K562 (cell line): ENCODE results near the gene AKAP10.

ENCODE experiments used
- ATF7 ChIP-seq: fragments of 450-650 bp; IDR thresholded peaks from 2 replicates; pipeline ENCODE4 v1.7.1; 2014; ENCODE audit warnings: mild to moderate bottlenecking, moderate library complexity
- BHLHE40 ChIP-seq: IDR thresholded peaks from 2 replicates; pipeline ENCODE4 v1.6.1; 2011; ENCODE audit warnings: low read length, improper control_type of control experiment
- CTCF ChIP-seq, 3 experiments: IDR thresholded peaks in 2 of 3; conservative IDR thresholded peaks in 1 of 3; 2 replicates each; pipeline ENCODE4 v1.5.1; 2011 to 2012; ENCODE audit warnings: low read length in 3 of 3, mild to moderate bottlenecking in 3 of 3, control low read depth in 2 of 3, improper control_type of control experiment in 1 of 3, inconsistent platforms in 1 of 3, low read depth in 1 of 3, mixed read lengths in 1 of 3, moderate library complexity in 1 of 3; ENCODE audit not compliant: insufficient read depth in 2 of 3
- HNRNPLL ChIP-seq: fragments of 200-400 bp; formaldehyde crosslinking; IDR thresholded peaks from 2 replicates; pipeline ENCODE4 v1.6.1; 2017; ENCODE audit warnings: low read length, low read depth, mild to moderate bottlenecking; ENCODE audit not compliant: poor library complexity, severe bottlenecking
- MYC ChIP-seq, 2 experiments: fragments of 250-450 bp in 1 of 2; sonication (Bioruptor Pico) in 1 of 2; IDR thresholded peaks; 2 replicates each; pipeline versions ENCODE4 v1.5.1 to v1.6.1; 2012 to 2021; ENCODE audit warnings: low read depth in 2 of 2, borderline replicate concordance in 1 of 2, improper control_type of control experiment in 1 of 2, low read length in 1 of 2, mild to moderate bottlenecking in 1 of 2, moderate library complexity in 1 of 2
- NR3C1 ChIP-seq: sonication (generic); formaldehyde crosslinking; IDR thresholded peaks from 2 replicates; pipeline ENCODE4 v1.8.1; 2022; ENCODE audit warnings: missing genetic modification reagents
- RBM22 ChIP-seq: fragments of 200-400 bp; formaldehyde crosslinking; IDR thresholded peaks from 2 replicates; pipeline ENCODE4 v1.6.1; 2018; ENCODE audit warnings: low read length, low read depth; ENCODE audit not compliant: poor library complexity, severe bottlenecking
- STAT5A ChIP-seq: IDR thresholded peaks from 2 replicates; pipeline ENCODE4 v1.6.1; 2012; ENCODE audit warnings: low read length, inconsistent platforms, borderline replicate concordance
- TAF1 ChIP-seq: IDR thresholded peaks from 2 replicates; pipeline ENCODE4 v1.6.1; 2011; ENCODE audit warnings: mild to moderate bottlenecking, low read length, moderate library complexity; ENCODE audit not compliant: insufficient read depth, control insufficient read depth, severe bottlenecking; ENCODE audit errors: extremely low read depth
- USF2 ChIP-seq: sonication (generic); formaldehyde crosslinking; IDR thresholded peaks from 2 replicates; pipeline ENCODE4 v1.5.0; 2020; ENCODE audit warnings: missing genetic modification reagents
- ZBTB12 ChIP-seq: fragments of 250-450 bp; sonication (Bioruptor Pico); IDR thresholded peaks from 2 replicates; pipeline ENCODE4 v1.4.0; 2020
- ZNF324 ChIP-seq: fragments of 250-450 bp; sonication (Bioruptor Pico); IDR thresholded peaks from 2 replicates; pipeline ENCODE4 v1.4.0; 2020; ENCODE audit warnings: mild to moderate bottlenecking
- ZNF449 ChIP-seq: fragments of 250-450 bp; sonication (Bioruptor Pico); IDR thresholded peaks from 2 replicates; pipeline ENCODE4 v1.8.0; 2022; ENCODE audit warnings: moderate library complexity, mild to moderate bottlenecking, inconsistent platforms
- ZNF780A ChIP-seq: fragments of 250-450 bp; sonication (Bioruptor Pico); IDR thresholded peaks from 2 replicates; pipeline ENCODE4 v1.5.0; 2021; ENCODE audit warnings: mild to moderate bottlenecking

GRCh38 chr17:19958023-19958422, 19.6 kb downstream of the AKAP10 start:
- no peak for TF ChIP-seq ZNF449 (CRISPR knock-in tag)
- TF ChIP-seq BHLHE40 = no peak
- TF ChIP-seq STAT5A = no peak
- no peak for TF ChIP-seq HNRNPLL
- TF ChIP-seq MYC (IDR thresholded peaks at IDR 0.05; ENCODE audit: low read depth, low read length) = no peak
- TF ChIP-seq MYC (CRISPR knock-in tag; IDR thresholded peaks at IDR 0.05; ENCODE audit: borderline replicate concordance, low read depth) = no peak
- TF ChIP-seq NR3C1 (CRISPR knock-in tag) = no peak
- no peak for TF ChIP-seq ZBTB12
- TF ChIP-seq ZNF324 (CRISPR knock-in tag) = no peak
- TF ChIP-seq USF2 (CRISPR knock-in tag) = no peak
- TF ChIP-seq CTCF (IDR thresholded peaks at IDR 0.05 in 2 of 3, conservative IDR thresholded peaks at IDR 0.05 in 1 of 3; ENCODE audit: insufficient read depth in 2 of 3, low read depth in 1 of 3, low read length in 3 of 3) = no peak
- no peak for TF ChIP-seq ATF7
- no peak for TF ChIP-seq TAF1
- TF ChIP-seq RBM22 = no peak
- no peak for TF ChIP-seq ZNF780A (CRISPR knock-in tag)
